Lung (tissue), 12 donors: Measurements from ENCODE around the gene FMO1. TPM values are rescaled to one million over a fixed set of nuclear protein-coding genes. Genes with fewer than 3 reads are reported as not detected.

Source experiments
- ATAC-seq: fragments of 200-7000 bp; cut with Tn5 transposase; one replicate; pipeline ENCODE4 v1.9.1; 2020; ENCODE audit warnings: moderate number of reproducible peaks; ENCODE audit not compliant: insufficient read depth, low FRiP score
- DNase-seq, 3 donors: peaks; one replicate each; pipeline ENCODE4 v3.0.0-alpha.2; 2013 to 2017
- H3K27ac ChIP-seq, 2 donors: one replicate each; pipeline ENCODE4 v1.5.1; 2013; ENCODE audit warnings: mild to moderate bottlenecking in 2 of 2, moderate library complexity in 2 of 2, control low read depth in 1 of 2, inconsistent platforms in 1 of 2, low read depth in 1 of 2, low read length in 1 of 2
- H3K27me3 ChIP-seq, 3 donors: one replicate each; pipeline ENCODE4 v1.5.1; 2013; ENCODE audit warnings: low read length in 2 of 3; ENCODE audit not compliant: control insufficient read depth in 3 of 3, insufficient read depth in 3 of 3
- H3K36me3 ChIP-seq, 4 donors: one replicate each; pipeline ENCODE4 v1.5.1; 2013; ENCODE audit warnings: low read length in 4 of 4, mild to moderate bottlenecking in 1 of 4, moderate library complexity in 1 of 4; ENCODE audit not compliant: control insufficient read depth in 4 of 4, insufficient read depth in 4 of 4
- H3K4me1 ChIP-seq, 5 donors: one replicate each; pipeline ENCODE4 v1.5.1; 2013; ENCODE audit warnings: low read length in 5 of 5, mild to moderate bottlenecking in 2 of 5, moderate library complexity in 1 of 5; ENCODE audit not compliant: control insufficient read depth in 5 of 5, insufficient read depth in 5 of 5
- H3K4me3 ChIP-seq: one replicate; pipeline ENCODE4 v1.5.1; 2013; ENCODE audit warnings: mild to moderate bottlenecking, control low read depth, moderate library complexity
- H3K9ac ChIP-seq, 2 donors: one replicate each; pipeline ENCODE4 v1.5.1; 2013; ENCODE audit warnings: low read length in 2 of 2, control low read depth in 1 of 2; ENCODE audit not compliant: insufficient read depth in 1 of 2
- H3K9me3 ChIP-seq, 4 donors: one replicate each; pipeline ENCODE4 v1.5.1; 2013; ENCODE audit warnings: low read length in 3 of 4, mild to moderate bottlenecking in 1 of 4, moderate library complexity in 1 of 4; ENCODE audit not compliant: control insufficient read depth in 4 of 4, insufficient read depth in 3 of 4
- CTCF ChIP-seq: IDR thresholded peaks from 2 replicates; pipeline ENCODE4 v1.5.1; 2012; ENCODE audit warnings: mild to moderate bottlenecking; ENCODE audit errors: control extremely low read depth, extremely low read depth
- WGBS, 2 donors: extraction: QIAGEN DNeasy Blood & Tissue Kit; methylation state at CpG; one replicate each; pipeline ENCODE4 v1.1.7; 2013; 5-methylcytosine and 5-hydroxymethylcytosine counted together
- polyA plus RNA-seq, 2 donors: library from polyadenylated mRNA; stranded (reverse); fragments of 200-250 nt; gene quantifications; one replicate each; pipeline ENCODE4 v1.2.1, GENCODE V29; 2013
- total RNA-seq, 2 donors: library from RNA; depleted of rRNA in 1 of 2; stranded (reverse); fragments of >200 nt in 1 of 2; gene quantifications; one replicate each; pipeline ENCODE4 v1.2.1, GENCODE V29; 2014 to 2021
- donor health status: control.
- donor health status: control.
- donor health status: Bipolar disorder and iron deficiency.
- donor health status: healthy.
- donor health status: DM: yes; HTN: yes; CAD: no.

FMO1 gene
- total and polyA plus RNA-seq, 4 donors: 0.47 to 8.7 (median 2.1) TPM

GRCh38 chr1:171248841-171249240, 547 bp downstream of the FMO1 start:
- H3K4me1 ChIP-seq: peaks cover 0 to 7% (median 0%) of the 10 kb centered on the region in 5 donors
- ATAC-seq (no peak), DNase-seq (no peak)
- H3K27ac ChIP-seq: no peak overlapping the region
- no peak for TF ChIP-seq CTCF
- peaks cover 0 to under 1% (median 0%) of the 10 kb centered on the region in 4 donors for H3K36me3 ChIP-seq
- no peak overlapping the region for H3K9ac ChIP-seq
- no peak overlapping the region for H3K4me3 ChIP-seq
- H3K9me3 ChIP-seq: peaks cover 0 to 3% (median 0%) of the 10 kb centered on the region in 4 donors
- 0 to 86% methylated on average over 1 of the region's 1 CpG for WGBS, 2 donors
- H3K27me3 ChIP-seq: no peaks in the 10 kb centered on the region

GRCh38 chr1:171250263-171250662, 2.0 kb downstream of the FMO1 start:
- WGBS, 2 donors: 87 to 90% methylated on average over 3 of the region's 3 CpGs

DNA sequence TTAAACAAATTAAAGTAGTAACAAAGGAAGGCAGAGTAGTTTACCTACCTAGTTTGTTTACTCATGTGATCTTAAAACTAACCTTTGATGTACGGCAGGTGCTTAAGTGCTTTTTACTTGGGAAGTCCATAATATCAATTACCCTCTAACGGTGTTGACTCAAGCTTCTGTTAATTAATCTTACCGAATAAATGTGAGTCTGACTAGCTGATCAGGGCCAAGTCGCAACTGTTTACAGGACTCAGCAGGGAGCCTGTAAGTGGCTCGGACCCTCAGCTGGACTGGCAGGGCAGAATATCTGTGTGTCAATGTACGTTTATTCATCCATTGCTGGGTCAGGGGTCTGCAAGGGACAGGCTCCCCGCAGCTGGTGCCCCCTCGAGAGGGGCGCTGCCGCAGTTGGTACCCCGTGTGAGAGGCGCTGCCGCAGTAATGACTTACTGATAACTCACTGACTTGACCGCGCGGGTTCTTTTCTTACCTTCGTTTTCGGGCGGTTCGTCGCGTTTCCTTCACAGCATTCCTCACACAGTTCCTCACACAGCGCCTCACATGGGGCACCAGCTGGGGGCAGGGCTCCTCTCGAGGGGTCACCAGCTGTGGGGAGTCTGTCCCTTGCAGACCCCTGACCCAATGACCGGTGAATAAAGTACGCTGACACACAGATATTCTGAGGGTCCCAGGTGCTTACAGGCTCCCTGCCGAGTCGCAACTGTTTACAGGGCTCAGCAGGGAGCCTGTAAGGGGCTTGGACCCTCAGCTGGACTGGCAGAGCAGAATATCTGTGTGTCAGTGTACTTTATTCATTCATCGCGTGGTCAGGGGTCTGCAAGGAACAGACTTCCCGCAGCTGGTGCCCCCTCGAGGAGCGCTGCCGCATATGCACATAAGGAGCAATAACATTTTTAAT, 3.0 kb downstream of the FMO1 start:
- TF ChIP-seq CTCF: peak; percentile 6
- ATAC-seq (peak; percentile 67), DNase-seq (peak; percentile 77 to 88 (median 84))
- H3K36me3 ChIP-seq: no peaks in the 10 kb centered on the region
- no peak overlapping the region for H3K27ac ChIP-seq
- H3K9me3 ChIP-seq: peaks cover 0 to 3% (median 0%) of the 10 kb centered on the region in 4 donors
- H3K4me3 ChIP-seq: peak overlapping the region; percentile 36
- WGBS, 2 donors: 5 to 6% methylated on average over 34 of the region's 34 CpGs
- H3K9ac ChIP-seq: peak overlapping the region; percentile 72 to 84
- peaks cover 0 to 12% (median 0%) of the 10 kb centered on the region in 5 donors for H3K4me1 ChIP-seq
- H3K27me3 ChIP-seq: no peaks in the 10 kb centered on the region

More at GRCh38 chr1:171250263-171250662, 2.0 kb downstream of the FMO1 start:
- Histone ChIP-seq H3K9me3 (peaks cover 0 to 3% (median 0%) of the 10 kb centered on the region in 4 donors), H3K4me3 (no peak overlapping the region), H3K36me3 (no peaks in the 10 kb centered on the region), H3K27me3 (no peaks in the 10 kb centered on the region), H3K9ac (peak overlapping the region in 1 of 2 donors; percentile 60), H3K27ac (no peak overlapping the region), H3K4me1 (peaks cover 0 to 9% (median 0%) of the 10 kb centered on the region in 5 donors)
- ATAC-seq (no peak), DNase-seq (peak in 1 of 3 donors; percentile 26)
- TF ChIP-seq CTCF: no peak
